Tibial nerve (tissue), 3 donors: ENCODE results near the gene KCNH5.

ENCODE experiments used
- CTCF ChIP-seq, 5 experiments: fragments of 200-600 bp in 3 of 5; fragments of 450-650 bp in 2 of 5; sonication (generic) in 3 of 5; IDR thresholded peaks; one replicate each; pipeline ENCODE4 v1.5.1; 2016 to 2019; ENCODE audit warnings: antibody characterized with exemption in 5 of 5, mild to moderate bottlenecking in 3 of 5, moderate library complexity in 2 of 5
- POLR2A ChIP-seq, 2 donors: fragments of 450-650 bp; IDR thresholded peaks; one replicate each; pipeline ENCODE4 v1.6.1; 2017; ENCODE audit warnings: antibody characterized with exemption in 2 of 2, mild to moderate bottlenecking in 2 of 2, moderate library complexity in 2 of 2

GRCh38 chr14:62905566-62905965 is 139.7 kb downstream of the KCNH5 start:
- TF ChIP-seq CTCF (IDR thresholded peaks at IDR 0.05) = no peak
- no peak for TF ChIP-seq POLR2A (IDR thresholded peaks at IDR 0.05)
